ENCODE measurements around the gene TNFSF9.
"Not testable (repeated sequence)": the region's sequence is repeated elsewhere in the genome, so short reads cannot be mapped to it uniquely, and the experiment has no call there.

The TNFSF9 gene

GRCh38 chr19:6580313-6580712 lies 49.5 kb downstream of the TNFSF9 start:
- H3K4me3 ChIP-seq (ENCODE audit: low read depth, low read length), result no peak overlapping the region
- TF ChIP-seq CTCF (IDR thresholded peaks at IDR 0.05; ENCODE audit: low read depth, low read length), result no peak

- H3K4me3 ChIP-seq (ENCODE audit: low read depth, low read length), result not testable (repeated sequence)
These were observed 52.0 kb downstream of the TNFSF9 start for GRCh38 chr19:6582515-6583484.
